HEK293 (cell line): ENCODE data around the gene GDA.

Source experiments
- CTCF ChIP-seq: fragments of 450-650 bp; formaldehyde crosslinking; IDR thresholded peaks from 2 replicates; pipeline ENCODE4 v1.5.1; 2016; ENCODE audit warnings: missing biosample characterization, missing genetic modification characterization
- KLF16 ChIP-seq: fragments of 450-650 bp; formaldehyde crosslinking; IDR thresholded peaks from 2 replicates; pipeline ENCODE4 v1.5.1; 2017; ENCODE audit warnings: missing biosample characterization, missing genetic modification characterization
- PRDM4 ChIP-seq: fragments of 450-650 bp; formaldehyde crosslinking; IDR thresholded peaks from 2 replicates; pipeline ENCODE4 v1.5.1; 2017; ENCODE audit warnings: missing biosample characterization, missing genetic modification characterization
- REST ChIP-seq: fragments of 450-650 bp; formaldehyde crosslinking; IDR thresholded peaks from 2 replicates; pipeline ENCODE4 v1.5.1; 2016; ENCODE audit warnings: missing biosample characterization, missing genetic modification characterization
- ZNF18 ChIP-seq: fragments of 450-650 bp; formaldehyde crosslinking; IDR thresholded peaks from 2 replicates; pipeline ENCODE4 v1.5.1; 2016; ENCODE audit warnings: missing biosample characterization, missing genetic modification characterization
- ZNF223 ChIP-seq: fragments of 450-650 bp; formaldehyde crosslinking; IDR thresholded peaks from 2 replicates; pipeline ENCODE4 v1.5.1; 2016; ENCODE audit warnings: missing biosample characterization, missing genetic modification characterization
- ZNF473 ChIP-seq: fragments of 450-650 bp; formaldehyde crosslinking; IDR thresholded peaks from 2 replicates; pipeline ENCODE4 v1.5.1; 2017; ENCODE audit warnings: missing biosample characterization, missing genetic modification characterization

- TF ChIP-seq ZNF18 (tag by site-specific recombination), result no peak
- peak; percentile 59; the same call in 1 of the 2 replicates for TF ChIP-seq CTCF (tag by site-specific recombination)
- no peak for TF ChIP-seq REST (tag by site-specific recombination)
- TF ChIP-seq ZNF223 (tag by site-specific recombination), result no peak
- TF ChIP-seq KLF16, result no peak
- TF ChIP-seq PRDM4 (tag by site-specific recombination), result no peak
- no peak for TF ChIP-seq ZNF473 (tag by site-specific recombination)
Observed at GRCh38 chr9:72280913-72281500, 131.8 kb downstream of the GDA start.
